ENCODE data around the gene OR6N2. TPM values are rescaled to one million over a fixed set of nuclear protein-coding genes. Genes with fewer than 3 reads are reported as not detected.

Gene OR6N2
- total and polyA plus RNA-seq, 9 of the 15 experiments (the other 6 are each of a cell fraction or from before 2014, with no cell fraction given), result not detected

DNA sequence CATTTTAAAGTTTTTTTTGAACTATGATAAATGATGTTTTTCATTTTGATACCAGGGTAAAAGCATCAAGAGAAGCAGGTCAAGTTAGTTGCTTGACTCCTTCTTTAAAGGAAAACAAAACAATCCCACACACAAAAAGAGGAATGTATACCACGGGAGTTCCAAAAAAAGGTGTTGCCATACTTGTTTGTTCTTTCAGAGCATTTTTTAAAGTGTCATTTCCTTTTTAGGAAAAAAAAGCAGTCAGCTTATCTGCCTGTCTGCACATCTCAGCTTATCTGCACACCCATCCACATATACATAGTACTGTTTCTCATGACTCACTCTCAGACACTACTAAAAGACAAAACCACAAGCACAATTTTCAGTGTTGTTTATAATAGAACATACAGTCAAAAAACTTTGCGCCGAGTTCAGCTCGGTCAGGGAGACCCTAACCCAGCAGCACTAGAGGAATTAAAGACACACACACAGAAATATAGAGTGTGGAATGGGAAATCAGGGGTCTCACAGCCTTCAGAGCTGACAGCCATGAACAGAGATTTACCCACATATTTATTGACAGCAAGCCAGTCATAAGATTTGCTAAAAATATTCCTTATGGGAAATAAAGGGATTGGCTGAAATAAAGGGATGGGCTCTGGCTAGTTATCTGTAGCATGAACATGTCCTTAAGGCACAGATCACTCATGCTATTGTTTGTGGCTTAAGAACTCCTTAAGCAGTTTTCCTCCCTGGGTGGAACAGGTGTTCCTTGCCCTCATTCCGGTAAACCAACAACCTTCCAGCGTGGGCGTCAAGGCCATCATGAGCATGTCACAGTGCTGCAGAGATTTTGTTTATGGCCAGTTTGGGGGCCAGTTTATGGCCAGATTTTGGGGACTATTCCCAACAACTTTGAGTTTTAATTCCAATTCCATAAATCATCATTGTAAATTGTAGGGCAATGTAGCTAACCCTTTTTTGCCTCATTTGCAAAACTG, 38.7 kb upstream of the OR6N2 start (continued):
- TF ChIP-seq, protein P1, sequence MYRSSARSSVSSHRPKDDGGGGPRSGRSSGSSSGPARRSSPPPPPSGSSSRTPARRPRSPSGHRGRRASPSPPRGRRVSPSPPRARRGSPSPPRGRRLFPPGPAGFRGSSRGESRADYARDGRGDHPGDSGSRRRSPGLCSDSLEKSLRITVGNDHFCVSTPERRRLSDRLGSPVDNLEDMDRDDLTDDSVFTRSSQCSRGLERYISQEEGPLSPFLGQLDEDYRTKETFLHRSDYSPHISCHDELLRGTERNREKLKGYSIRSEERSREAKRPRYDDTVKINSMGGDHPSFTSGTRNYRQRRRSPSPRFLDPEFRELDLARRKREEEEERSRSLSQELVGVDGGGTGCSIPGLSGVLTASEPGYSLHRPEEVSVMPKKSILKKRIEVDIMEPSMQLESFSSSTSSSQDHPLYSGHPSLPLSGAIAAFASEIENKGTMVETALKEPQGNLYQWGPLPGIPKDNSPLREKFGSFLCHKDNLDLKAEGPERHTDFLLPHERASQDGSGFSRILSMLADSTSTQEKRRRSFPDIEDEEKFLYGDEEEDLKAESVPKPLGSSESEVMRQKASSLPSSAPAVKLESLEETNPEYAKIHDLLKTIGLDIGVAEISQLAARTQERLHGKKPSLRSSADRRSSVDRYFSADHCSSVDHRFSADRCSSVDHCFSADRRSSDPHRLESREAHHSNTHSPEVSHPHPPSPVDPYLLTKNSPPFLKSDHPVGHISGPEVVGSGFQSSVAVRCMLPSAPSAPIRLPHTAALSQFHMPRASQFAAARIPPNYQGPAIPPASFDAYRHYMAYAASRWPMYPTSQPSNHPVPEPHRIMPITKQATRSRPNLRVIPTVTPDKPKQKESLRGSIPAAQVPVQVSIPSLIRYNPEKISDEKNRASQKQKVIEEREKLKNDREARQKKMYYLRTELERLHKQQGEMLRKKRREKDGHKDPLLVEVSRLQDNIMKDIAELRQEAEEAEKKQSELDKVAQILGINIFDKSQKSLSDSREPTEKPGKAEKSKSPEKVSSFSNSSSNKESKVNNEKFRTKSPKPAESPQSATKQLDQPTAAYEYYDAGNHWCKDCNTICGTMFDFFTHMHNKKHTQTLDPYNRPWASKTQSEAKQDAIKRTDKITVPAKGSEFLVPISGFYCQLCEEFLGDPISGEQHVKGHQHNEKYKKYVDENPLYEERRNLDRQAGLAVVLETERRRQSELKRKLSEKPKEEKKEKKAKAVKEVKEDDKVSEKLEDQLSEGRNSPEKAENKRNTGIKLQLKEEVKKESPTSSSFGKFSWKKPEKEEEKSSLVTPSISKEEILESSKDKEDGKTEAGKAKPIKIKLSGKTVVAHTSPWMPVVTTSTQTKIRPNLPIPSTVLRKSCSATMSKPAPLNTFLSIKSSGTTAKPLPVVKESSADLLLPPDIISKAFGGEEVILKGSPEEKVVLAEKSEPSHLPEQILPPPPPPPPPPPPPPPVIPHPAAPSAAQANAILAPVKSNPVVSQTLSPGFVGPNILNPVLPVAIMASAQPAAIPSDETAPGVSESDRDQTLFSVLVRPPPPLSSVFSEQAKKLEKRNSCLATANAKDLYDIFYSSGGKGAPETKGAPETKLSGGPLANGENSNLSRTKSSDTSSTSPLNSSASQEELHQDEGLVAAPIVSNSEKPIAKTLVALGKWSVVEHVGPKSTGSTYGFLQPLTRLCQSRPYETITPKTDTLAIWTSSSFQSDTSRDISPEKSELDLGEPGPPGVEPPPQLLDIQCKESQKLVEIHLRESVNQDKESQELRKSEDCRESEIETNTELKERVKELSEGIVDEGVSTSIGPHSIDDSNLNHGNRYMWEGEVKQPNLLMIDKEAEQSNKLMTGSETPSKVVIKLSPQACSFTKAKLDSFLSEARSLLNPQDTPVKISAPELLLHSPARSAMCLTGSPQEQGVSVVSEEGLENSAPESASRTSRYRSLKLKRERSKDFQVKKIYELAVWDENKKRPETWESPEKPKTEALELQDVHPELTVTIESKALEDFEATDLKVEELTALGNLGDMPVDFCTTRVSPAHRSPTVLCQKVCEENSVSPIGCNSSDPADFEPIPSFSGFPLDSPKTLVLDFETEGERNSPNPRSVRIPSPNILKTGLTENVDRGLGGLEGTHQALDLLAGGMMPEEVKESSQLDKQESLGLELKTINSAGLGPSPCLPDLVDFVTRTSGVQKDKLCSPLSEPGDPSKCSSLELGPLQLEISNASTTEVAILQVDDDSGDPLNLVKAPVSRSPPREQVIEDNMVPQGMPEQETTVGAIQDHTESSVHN (IDR thresholded peaks at IDR 0.05; ENCODE audit: borderline replicate concordance in 1 of 2, low read depth in 1 of 2), result peak; percentile 24 to 69; a peak in 2 of 4 replicates
- TF ChIP-seq ESRRA (IDR thresholded peaks at IDR 0.05; ENCODE audit: borderline replicate concordance, low read depth) (peak; percentile 86; the same call in 1 of the 2 replicates), NR2F6 (CRISPR knock-in tag; IDR thresholded peaks at IDR 0.05) (no peak), ARID2 (IDR thresholded peaks at IDR 0.05) (no peak), ZNF644 (tag; IDR thresholded peaks at IDR 0.05; ENCODE audit: low read depth) (peak; percentile 77; the same call in 1 of the 2 replicates), ZNF354B (CRISPR knock-in tag; IDR thresholded peaks at IDR 0.05) (no peak), POLR2AphosphoS5 (IDR thresholded peaks at IDR 0.05; ENCODE audit: control insufficient read depth, insufficient read depth, low read depth, low read length) (peak; percentile 74)
- TF ChIP-seq, protein P2, sequence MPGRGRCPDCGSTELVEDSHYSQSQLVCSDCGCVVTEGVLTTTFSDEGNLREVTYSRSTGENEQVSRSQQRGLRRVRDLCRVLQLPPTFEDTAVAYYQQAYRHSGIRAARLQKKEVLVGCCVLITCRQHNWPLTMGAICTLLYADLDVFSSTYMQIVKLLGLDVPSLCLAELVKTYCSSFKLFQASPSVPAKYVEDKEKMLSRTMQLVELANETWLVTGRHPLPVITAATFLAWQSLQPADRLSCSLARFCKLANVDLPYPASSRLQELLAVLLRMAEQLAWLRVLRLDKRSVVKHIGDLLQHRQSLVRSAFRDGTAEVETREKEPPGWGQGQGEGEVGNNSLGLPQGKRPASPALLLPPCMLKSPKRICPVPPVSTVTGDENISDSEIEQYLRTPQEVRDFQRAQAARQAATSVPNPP (IDR thresholded peaks at IDR 0.05; ENCODE audit: borderline replicate concordance, insufficient read depth, insufficient read length), result no peak
- TF ChIP-seq, protein P3, sequence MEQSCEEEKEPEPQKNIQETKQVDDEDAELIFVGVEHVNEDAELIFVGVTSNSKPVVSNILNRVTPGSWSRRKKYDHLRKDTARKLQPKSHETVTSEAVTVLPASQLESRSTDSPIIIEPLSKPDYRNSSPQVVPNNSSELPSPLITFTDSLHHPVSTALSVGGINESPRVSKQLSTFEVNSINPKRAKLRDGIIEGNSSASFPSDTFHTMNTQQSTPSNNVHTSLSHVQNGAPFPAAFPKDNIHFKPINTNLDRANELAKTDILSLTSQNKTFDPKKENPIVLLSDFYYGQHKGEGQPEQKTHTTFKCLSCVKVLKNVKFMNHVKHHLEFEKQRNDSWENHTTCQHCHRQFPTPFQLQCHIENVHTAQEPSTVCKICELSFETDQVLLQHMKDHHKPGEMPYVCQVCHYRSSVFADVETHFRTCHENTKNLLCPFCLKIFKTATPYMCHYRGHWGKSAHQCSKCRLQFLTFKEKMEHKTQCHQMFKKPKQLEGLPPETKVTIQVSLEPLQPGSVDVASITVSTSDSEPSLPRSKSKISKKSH (CRISPR knock-in tag; IDR thresholded peaks at IDR 0.05), result no peak
- TF ChIP-seq, protein P4, sequence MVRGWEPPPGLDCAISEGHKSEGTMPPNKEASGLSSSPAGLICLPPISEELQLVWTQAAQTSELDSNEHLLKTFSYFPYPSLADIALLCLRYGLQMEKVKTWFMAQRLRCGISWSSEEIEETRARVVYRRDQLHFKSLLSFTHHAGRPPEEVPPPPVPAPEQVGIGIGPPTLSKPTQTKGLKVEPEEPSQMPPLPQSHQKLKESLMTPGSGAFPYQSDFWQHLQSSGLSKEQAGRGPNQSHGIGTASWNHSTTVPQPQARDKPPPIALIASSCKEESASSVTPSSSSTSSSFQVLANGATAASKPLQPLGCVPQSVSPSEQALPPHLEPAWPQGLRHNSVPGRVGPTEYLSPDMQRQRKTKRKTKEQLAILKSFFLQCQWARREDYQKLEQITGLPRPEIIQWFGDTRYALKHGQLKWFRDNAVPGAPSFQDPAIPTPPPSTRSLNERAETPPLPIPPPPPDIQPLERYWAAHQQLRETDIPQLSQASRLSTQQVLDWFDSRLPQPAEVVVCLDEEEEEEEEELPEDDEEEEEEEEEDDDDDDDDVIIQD (CRISPR knock-in tag; IDR thresholded peaks at IDR 0.05), result no peak
- TF ChIP-seq, protein P5, sequence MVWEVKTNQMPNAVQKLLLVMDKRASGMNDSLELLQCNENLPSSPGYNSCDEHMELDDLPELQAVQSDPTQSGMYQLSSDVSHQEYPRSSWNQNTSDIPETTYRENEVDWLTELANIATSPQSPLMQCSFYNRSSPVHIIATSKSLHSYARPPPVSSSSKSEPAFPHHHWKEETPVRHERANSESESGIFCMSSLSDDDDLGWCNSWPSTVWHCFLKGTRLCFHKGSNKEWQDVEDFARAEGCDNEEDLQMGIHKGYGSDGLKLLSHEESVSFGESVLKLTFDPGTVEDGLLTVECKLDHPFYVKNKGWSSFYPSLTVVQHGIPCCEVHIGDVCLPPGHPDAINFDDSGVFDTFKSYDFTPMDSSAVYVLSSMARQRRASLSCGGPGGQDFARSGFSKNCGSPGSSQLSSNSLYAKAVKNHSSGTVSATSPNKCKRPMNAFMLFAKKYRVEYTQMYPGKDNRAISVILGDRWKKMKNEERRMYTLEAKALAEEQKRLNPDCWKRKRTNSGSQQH (CRISPR knock-in tag; IDR thresholded peaks at IDR 0.05), result no peak

Measured in K562 (cell line).